Stimulated activated CD8-positive, alpha-beta memory T cell treated with anti-CD3 and anti-CD28 coated beads, Interleukin-15, amount 100 ng/mL, for 1 hour (primary cell): ENCODE data around the gene LCLAT1.

Experiments used
- DNase-seq: peaks from one replicate; pipeline ENCODE4 v3.0.0-alpha.2; 2020; ENCODE audit warnings: low read depth

Gene LCLAT1

GRCh38 chr2:30424231-30424630 lies 22.8 kb upstream of the LCLAT1 start:
- DNase-seq: no peak

- DNase-seq: no peak
Measured at GRCh38 chr2:30425326-30425725, 21.7 kb upstream of the LCLAT1 start.

- no peak for DNase-seq
Measured at GRCh38 chr2:30427606-30428347, 19.3 kb upstream of the LCLAT1 start.

GRCh38 chr2:30428348-30428662 lies 18.7 kb upstream of the LCLAT1 start:
- no peak for DNase-seq

GRCh38 chr2:30428827-30429461 lies 18.1 kb upstream of the LCLAT1 start:
- DNase-seq: no peak

GRCh38 chr2:30433541-30434299 lies 13.3 kb upstream of the LCLAT1 start:
- DNase-seq: no peak

- no peak for DNase-seq
Measured at GRCh38 chr2:30434708-30435107, 12.3 kb upstream of the LCLAT1 start.

GRCh38 chr2:30436859-30437435 lies 10.1 kb upstream of the LCLAT1 start:
- DNase-seq: no peak

- DNase-seq: no peak
Measured at GRCh38 chr2:30437809-30438548, 9.1 kb upstream of the LCLAT1 start.

- no peak for DNase-seq
Measured at GRCh38 chr2:30439296-30439695, 7.8 kb upstream of the LCLAT1 start.

- DNase-seq: no peak
Measured at GRCh38 chr2:30439879-30440278, 7.2 kb upstream of the LCLAT1 start.

- DNase-seq: no peak
Measured at GRCh38 chr2:30441023-30441422, 6.0 kb upstream of the LCLAT1 start.

- DNase-seq: no peak
Measured at GRCh38 chr2:30443081-30443480, 4.0 kb upstream of the LCLAT1 start.

GRCh38 chr2:30444273-30444672 lies 2.8 kb upstream of the LCLAT1 start:
- DNase-seq: no peak

- DNase-seq: no peak
Measured at GRCh38 chr2:30445266-30445821, 1.7 kb upstream of the LCLAT1 start.

- DNase-seq: no peak
Measured at GRCh38 chr2:30446602-30447148, 371 bp upstream of the LCLAT1 start.

GRCh38 chr2:30448308-30448707 lies 1.3 kb downstream of the LCLAT1 start:
- no peak for DNase-seq

GRCh38 chr2:30448866-30449265 lies 1.8 kb downstream of the LCLAT1 start:
- no peak for DNase-seq

- no peak for DNase-seq
Measured at GRCh38 chr2:30450025-30450424, 3.0 kb downstream of the LCLAT1 start.

- DNase-seq: no peak
Measured at GRCh38 chr2:30453498-30453897, 6.5 kb downstream of the LCLAT1 start.

GRCh38 chr2:30454571-30454970 lies 7.5 kb downstream of the LCLAT1 start:
- no peak for DNase-seq
